ENCODE data around the gene ALDH1B1.

GRCh38 chr9:38413283-38413682, 20.8 kb downstream of the ALDH1B1 start:
- TF ChIP-seq GABPA (IDR thresholded peaks at IDR 0.05; ENCODE audit: low read depth) (no peak), RFX5 (IDR thresholded peaks at IDR 0.05; ENCODE audit: low read length) (no peak), POLR2AphosphoS5 (IDR thresholded peaks at IDR 0.05; ENCODE audit: low read depth, low read length) (no peak), SMC3 (IDR thresholded peaks at IDR 0.05; ENCODE audit: low read depth, low read length) (no peak), MAX (IDR thresholded peaks at IDR 0.05; ENCODE audit: low read depth) (no peak), EZH2phosphoT487 (IDR thresholded peaks at IDR 0.05; ENCODE audit: borderline replicate concordance, low read depth) (no peak), MXI1 (IDR thresholded peaks at IDR 0.05; ENCODE audit: low read depth, low read length) (no peak), TEAD4 (IDR thresholded peaks at IDR 0.05; ENCODE audit: borderline replicate concordance, insufficient read depth) (no peak), JUND (IDR thresholded peaks at IDR 0.05) (no peak)
- TF ChIP-seq, protein P1, sequence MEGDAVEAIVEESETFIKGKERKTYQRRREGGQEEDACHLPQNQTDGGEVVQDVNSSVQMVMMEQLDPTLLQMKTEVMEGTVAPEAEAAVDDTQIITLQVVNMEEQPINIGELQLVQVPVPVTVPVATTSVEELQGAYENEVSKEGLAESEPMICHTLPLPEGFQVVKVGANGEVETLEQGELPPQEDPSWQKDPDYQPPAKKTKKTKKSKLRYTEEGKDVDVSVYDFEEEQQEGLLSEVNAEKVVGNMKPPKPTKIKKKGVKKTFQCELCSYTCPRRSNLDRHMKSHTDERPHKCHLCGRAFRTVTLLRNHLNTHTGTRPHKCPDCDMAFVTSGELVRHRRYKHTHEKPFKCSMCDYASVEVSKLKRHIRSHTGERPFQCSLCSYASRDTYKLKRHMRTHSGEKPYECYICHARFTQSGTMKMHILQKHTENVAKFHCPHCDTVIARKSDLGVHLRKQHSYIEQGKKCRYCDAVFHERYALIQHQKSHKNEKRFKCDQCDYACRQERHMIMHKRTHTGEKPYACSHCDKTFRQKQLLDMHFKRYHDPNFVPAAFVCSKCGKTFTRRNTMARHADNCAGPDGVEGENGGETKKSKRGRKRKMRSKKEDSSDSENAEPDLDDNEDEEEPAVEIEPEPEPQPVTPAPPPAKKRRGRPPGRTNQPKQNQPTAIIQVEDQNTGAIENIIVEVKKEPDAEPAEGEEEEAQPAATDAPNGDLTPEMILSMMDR (IDR thresholded peaks at IDR 0.05): no peak
- TF ChIP-seq, protein P2, sequence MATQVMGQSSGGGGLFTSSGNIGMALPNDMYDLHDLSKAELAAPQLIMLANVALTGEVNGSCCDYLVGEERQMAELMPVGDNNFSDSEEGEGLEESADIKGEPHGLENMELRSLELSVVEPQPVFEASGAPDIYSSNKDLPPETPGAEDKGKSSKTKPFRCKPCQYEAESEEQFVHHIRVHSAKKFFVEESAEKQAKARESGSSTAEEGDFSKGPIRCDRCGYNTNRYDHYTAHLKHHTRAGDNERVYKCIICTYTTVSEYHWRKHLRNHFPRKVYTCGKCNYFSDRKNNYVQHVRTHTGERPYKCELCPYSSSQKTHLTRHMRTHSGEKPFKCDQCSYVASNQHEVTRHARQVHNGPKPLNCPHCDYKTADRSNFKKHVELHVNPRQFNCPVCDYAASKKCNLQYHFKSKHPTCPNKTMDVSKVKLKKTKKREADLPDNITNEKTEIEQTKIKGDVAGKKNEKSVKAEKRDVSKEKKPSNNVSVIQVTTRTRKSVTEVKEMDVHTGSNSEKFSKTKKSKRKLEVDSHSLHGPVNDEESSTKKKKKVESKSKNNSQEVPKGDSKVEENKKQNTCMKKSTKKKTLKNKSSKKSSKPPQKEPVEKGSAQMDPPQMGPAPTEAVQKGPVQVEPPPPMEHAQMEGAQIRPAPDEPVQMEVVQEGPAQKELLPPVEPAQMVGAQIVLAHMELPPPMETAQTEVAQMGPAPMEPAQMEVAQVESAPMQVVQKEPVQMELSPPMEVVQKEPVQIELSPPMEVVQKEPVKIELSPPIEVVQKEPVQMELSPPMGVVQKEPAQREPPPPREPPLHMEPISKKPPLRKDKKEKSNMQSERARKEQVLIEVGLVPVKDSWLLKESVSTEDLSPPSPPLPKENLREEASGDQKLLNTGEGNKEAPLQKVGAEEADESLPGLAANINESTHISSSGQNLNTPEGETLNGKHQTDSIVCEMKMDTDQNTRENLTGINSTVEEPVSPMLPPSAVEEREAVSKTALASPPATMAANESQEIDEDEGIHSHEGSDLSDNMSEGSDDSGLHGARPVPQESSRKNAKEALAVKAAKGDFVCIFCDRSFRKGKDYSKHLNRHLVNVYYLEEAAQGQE (IDR thresholded peaks at IDR 0.05; ENCODE audit: low read depth, low read length): no peak
